NCI-H1694 treated with DMSO at 0.1 percent for 48 hours (cell line): ENCODE measurements around the gene MICAL2.
"Not testable (repeated sequence)": the region's sequence is repeated elsewhere in the genome, so short reads cannot be mapped to it uniquely, and the experiment has no call there.

ENCODE experiments used
- DNase-seq: peaks from one replicate; lab custom pipeline; 2025; lab: John Stamatoyannopoulos, UW

Gene MICAL2

GRCh38 chr11:12134236-12134585, 23.8 kb downstream of the MICAL2 start:
- no peak for DNase-seq

DNA sequence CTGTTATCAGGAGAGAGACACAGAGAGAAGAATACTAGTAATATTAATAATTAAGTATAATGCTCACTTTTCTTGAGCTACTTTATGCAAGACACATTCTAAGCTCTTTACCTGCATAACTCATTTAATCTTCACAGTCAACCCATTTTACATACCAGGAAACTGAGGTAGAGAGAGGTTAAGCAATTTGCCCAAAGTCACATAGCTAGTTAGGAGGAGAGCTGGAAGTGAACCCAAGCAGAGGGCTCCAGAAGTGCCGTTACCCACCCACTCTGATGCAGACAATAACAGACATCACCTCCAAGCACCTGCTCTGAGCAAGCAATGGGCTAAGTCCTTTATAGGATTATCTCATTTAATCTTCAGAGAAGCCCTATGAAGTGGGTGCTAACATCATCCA, 24.8 kb downstream of the MICAL2 start:
- DNase-seq = no peak

DNA sequence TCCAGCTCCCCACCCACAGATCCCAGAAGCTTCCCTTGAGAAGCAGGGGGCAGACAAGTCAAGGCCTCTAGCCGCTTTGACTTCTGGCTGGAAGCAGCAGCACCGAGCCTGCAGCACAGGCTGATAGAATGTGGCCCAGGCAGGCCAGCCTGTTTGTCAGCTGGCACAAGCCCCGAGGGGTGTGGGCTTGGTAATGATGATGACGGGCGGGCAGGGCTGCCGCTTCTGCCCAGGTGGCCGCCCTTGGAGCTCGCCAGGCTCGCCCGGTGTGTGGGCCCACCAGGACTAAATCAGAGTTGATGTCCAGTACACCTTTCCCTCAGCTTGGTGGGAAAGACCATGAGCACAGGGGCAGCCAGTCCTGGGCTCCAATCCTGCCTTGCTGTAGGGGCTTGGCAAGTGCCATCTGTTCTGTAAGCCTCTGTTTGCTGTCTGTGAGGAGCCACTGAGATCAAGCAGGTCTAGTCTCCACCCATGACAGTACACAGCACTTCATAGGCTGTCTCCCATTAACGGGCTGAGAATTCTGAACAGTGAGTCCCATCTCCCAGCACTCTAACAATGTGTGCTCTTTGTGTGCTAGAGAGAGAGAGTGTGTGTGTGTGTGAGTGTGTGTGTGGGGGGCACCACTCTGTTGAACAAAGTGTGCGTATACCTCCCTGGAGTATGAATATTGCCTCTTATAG, 26.8 kb downstream of the MICAL2 start:
- DNase-seq = peak; percentile 76

- DNase-seq = no peak
These were observed 27.7 kb downstream of the MICAL2 start for GRCh38 chr11:12137938-12138731.

DNA sequence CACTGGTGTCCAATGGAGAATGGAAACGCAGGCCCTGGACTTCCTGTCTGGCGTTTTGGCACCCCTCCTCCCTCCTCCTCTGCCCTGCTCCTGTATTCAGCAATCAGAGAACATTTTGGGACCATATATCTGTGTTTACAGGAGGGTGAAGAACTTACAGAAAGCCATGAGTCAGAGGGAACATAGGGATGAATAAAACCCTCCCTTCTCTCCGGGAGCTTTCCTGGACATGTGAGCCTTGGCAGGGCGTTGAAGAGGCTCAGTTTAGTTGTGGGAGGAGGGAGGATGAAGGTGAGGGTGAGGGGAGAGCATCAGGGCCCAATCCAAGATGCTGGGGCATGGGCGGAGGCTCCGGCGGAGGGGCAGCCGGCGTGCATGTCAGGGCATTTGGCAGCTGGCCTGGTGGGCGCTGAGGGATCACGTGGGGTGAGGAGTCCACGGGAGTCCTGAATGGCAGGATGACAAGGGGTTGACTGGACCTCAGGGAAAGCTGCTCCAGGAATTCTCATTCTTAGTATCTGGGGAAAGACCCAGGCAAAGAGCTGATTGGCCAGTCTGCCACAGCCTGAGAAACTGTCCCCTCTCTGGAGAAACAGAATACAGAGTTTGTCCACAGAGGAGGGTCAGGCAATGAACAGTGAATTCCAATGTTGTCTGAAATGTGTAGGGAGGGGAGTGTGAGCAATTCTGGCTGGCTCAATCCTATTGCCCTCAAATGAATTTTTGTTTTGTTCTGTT, 28.9 kb downstream of the MICAL2 start:
- no peak for DNase-seq

GRCh38 chr11:12140186-12140793, 29.9 kb downstream of the MICAL2 start:
- no peak for DNase-seq

- no peak for DNase-seq
These were observed 30.9 kb downstream of the MICAL2 start for GRCh38 chr11:12141283-12141682.

DNA sequence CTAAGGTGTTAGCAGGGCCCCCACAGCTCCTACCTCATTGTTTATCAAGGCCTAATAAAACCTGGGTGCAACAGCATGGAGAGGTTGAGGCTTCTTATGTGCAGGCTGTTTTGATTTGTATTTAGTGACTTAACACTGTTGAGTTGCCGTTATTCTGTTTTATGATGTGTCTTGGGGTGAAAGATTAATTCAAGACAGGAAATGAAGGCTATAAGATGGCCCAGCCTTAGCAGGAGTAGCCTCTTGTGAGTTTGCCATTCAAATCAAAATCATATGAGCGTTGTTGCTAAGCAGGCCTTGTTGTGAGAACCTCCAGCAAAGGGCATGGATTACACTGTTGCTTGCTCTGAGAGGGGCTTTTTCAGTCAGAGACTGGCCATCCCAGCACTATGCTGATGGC, 31.8 kb downstream of the MICAL2 start:
- DNase-seq = no peak

DNA sequence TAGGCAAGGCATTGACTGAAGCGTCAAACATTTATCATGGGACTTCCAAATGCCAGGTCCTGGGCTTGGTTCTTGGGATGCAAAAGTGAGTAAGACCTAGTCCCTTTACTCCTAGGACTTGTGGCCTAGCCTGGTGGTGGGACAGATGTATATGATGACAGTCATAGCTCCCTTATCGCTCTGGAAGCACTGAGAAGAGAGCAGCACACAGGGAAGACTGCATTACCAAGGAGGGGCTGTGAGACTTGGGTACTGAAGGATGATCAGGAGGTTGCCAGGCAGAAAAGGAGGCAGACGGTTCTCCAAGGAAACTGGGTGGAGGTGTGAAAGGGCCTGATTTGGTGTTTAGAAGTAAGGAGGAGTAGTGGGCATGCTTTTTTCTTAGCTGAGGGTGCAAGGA, 32.5 kb downstream of the MICAL2 start:
- no peak for DNase-seq

DNA sequence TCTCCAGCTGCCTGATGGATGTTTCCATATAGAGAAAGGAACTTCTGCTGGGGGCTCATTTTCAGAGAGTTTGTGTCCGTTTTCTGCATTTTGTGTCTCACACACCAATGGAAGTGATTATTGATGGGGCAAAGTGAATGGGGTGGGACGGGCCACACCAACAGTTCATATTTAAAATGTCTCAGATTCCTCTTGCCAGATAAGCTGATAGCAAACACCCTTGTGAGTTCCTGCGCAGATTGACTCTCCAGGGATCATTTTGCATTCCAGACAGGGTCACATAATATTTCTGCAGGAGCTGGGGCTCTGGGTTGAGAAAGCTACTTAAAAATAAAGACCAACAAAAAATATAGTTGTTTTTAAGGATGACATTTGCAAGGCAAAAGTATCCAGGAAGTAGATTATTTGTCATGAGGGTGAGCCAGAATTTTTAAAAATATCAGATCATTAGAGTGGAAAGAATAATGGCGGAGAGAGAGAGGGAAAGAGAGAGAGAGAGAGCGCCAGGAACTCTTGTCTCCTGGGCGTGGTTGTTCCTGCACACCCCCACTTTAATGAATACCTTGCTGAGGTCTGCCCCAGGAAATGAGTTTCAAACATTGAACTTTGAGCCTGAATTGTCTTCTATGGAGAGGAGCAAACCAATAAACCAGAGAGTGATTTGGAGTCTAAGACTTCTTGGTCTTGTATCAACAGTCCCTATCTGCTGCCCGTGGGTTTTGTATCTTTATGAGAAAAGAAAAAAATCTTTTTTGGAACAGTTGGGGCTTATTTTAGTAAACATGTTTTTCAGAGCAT, 33.3 kb downstream of the MICAL2 start:
- no peak for DNase-seq

GRCh38 chr11:12144330-12145174, 34.2 kb downstream of the MICAL2 start:
- no peak for DNase-seq

- DNase-seq = not testable (repeated sequence)
These were observed 36.3 kb downstream of the MICAL2 start for GRCh38 chr11:12146678-12147077.

GRCh38 chr11:12147827-12148226, 37.4 kb downstream of the MICAL2 start:
- DNase-seq = no peak

GRCh38 chr11:12148466-12148865, 38.1 kb downstream of the MICAL2 start:
- DNase-seq = no peak

- DNase-seq = no peak
These were observed 38.5 kb downstream of the MICAL2 start for GRCh38 chr11:12148882-12149281.

DNA sequence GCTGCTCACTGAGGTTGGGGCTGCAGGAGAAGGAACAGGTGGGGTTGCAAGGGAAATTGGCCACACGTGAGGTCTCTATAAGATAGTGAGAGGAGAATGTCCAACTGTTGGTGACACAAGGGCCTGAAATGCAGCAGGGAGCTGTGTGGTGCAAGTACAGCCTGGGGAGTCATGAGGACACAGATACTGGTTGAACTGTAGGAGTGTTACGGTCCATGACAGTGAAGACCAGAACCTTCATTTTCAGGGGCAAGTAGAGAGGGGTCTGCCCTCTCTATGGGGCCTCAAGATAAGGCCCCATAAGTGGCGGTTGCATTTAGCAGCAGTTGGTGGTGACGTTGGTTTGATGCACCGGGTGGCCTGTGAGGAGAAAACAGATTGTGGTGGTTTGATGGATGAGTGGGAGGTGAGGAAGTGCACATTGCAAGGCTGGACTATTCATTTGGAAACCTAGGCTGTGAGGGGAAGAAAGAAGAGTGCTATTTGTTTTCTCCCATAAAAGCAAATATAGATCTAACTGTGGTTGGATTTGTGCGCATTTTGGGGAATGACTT, 39.4 kb downstream of the MICAL2 start:
- no peak for DNase-seq

GRCh38 chr11:12150831-12151382, 40.5 kb downstream of the MICAL2 start:
- DNase-seq = no peak

DNA sequence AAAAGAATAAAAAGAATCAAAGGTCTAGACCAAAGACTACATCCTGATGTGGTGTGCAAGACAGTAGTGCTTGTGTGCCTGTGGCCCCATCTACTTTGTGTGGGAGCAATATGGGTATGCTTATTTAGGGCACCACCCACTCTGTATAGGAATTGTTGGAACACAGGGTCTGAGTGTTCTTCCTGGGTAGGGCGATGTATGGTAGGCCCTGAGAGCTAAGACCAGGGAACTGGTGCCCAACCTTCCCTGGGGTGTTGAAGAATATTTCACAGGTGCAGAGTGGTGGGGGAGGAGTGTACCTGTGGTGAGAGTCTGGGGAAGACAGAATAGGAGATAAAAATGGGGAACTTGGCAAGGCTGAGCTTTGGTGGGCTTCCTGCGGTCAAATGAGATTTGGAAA, 41.9 kb downstream of the MICAL2 start:
- DNase-seq = no peak

DNA sequence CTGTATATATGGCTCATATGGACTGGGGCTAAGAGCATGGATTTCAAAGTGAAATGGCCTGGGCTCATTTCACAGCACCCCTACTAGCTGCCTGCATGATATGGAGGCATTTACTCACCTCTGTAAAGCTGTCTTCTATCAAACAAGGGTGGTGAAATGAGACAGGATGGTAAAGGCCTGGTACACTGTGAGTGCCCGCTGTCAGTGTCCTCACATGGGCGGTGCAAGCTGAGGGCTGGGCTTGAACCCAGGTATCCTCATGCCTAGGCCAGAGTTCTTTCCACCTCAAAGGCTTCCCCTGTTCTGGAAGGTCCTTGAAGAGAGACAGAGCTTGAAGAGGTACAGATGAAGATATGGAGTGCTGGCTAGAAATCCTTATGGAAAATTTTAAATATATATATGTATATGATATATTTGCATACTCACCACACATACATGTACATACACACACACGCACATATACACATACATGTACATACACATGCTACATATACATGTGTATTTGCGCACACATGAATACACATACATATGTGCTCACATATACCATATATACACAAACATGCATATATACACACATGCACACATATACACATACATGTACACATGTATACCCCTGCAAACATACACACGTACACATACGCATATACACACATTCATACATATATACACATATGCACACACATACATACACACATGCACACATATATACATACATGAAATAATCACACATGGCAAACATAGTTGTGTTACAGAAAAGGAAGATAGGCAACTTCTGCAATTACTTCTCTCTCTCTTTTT, 44.7 kb downstream of the MICAL2 start:
- no peak for DNase-seq
